Muscle of leg (tissue), 11 donors: ENCODE results near the gene ERC1. TPM values are rescaled to one million over a fixed set of nuclear protein-coding genes. Genes with fewer than 3 reads are reported as not detected.

Experiments
- DNase-seq: peaks from one replicate; pipeline ENCODE4 v3.0.0; 2013
- H3K27ac ChIP-seq: one replicate; pipeline ENCODE4 v1.5.1; 2013; ENCODE audit warnings: mild to moderate bottlenecking, low read length, control low read depth
- H3K27me3 ChIP-seq: one replicate; pipeline ENCODE4 v1.6.1; 2013; ENCODE audit warnings: low read length; ENCODE audit not compliant: control insufficient read depth, insufficient read depth
- H3K36me3 ChIP-seq: one replicate; pipeline ENCODE4 v1.6.1; 2013; ENCODE audit warnings: low read length; ENCODE audit not compliant: control insufficient read depth, insufficient read depth
- H3K4me1 ChIP-seq: one replicate; pipeline ENCODE4 v1.6.1; 2013; ENCODE audit warnings: low read length; ENCODE audit not compliant: control insufficient read depth, insufficient read depth
- H3K4me3 ChIP-seq: one replicate; pipeline ENCODE4 v1.5.1; 2013; ENCODE audit warnings: low read length, control low read depth
- H3K9me3 ChIP-seq: replicated peaks from 2 replicates; pipeline ENCODE4 v1.6.1; 2013; ENCODE audit warnings: low read depth, low read length; ENCODE audit not compliant: control insufficient read depth
- WGBS: methylation state at CpG from one replicate; pipeline ENCODE4 v1.1.5; 2013; ENCODE audit warnings: missing lambda C conversion rate; ENCODE audit not compliant: insufficient coverage; 5-methylcytosine and 5-hydroxymethylcytosine counted together
- polyA plus RNA-seq, 8 donors: library from polyadenylated mRNA; unstranded; fragments of 120-200 nt; gene quantifications; one replicate each; pipeline versions ENCODE4 v1.2.1 to v1.2.3, GENCODE V29; 2013; ENCODE audit warnings: inconsistent platforms in 1 of 8, low replicate concordance in 1 of 8; ENCODE audit not compliant: insufficient read length in 8 of 8, insufficient read depth in 1 of 8
- total RNA-seq: library from RNA; stranded (reverse); fragments of 120-200 nt; gene quantifications from one replicate; pipeline ENCODE4 v1.2.4, GENCODE V29; 2013

ERC1 gene
- total and polyA plus RNA-seq, 9 donors: 15.8 to 32.5 (median 25.1) TPM

DNA sequence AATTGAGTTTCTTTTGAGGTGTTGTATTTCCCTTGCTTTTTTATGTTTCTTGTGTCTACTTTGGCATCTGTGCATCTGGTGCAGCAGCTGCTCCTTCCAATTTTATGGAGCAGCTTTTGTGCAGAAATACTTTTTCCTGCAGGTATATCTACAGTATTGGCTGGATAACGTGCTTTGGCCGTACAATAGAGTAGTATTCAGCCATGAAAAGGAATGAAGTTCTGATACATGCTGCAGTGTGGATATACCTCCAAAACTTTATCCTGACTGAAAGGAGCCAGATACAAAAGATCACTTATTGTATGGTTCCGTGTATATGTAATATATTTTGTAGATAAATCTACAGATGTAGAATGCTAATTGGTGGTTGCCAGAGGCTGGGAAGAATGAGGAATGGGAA lies 74.6 kb downstream of the ERC1 start:
- no CpG with 5 or more reads among the region's 3 CpGs for WGBS
- Histone ChIP-seq H3K36me3 (no peaks in the 10 kb centered on the region), H3K4me3 (no peak overlapping the region), H3K27me3 (no peaks in the 10 kb centered on the region), H3K4me1 (no peaks in the 10 kb centered on the region), H3K27ac (no peak overlapping the region), H3K9me3 (peaks cover 20% of the 10 kb centered on the region)
- DNase-seq: no peak

GRCh38 chr12:1069846-1070245 lies 78.8 kb downstream of the ERC1 start:
- H3K27me3 ChIP-seq: no peaks in the 10 kb centered on the region
- DNase-seq: no peak
- H3K4me1 ChIP-seq: no peaks in the 10 kb centered on the region
- no CpG with 5 or more reads among the region's 2 CpGs for WGBS
- H3K36me3 ChIP-seq: no peaks in the 10 kb centered on the region
- H3K4me3 ChIP-seq: no peak overlapping the region
- no peaks in the 10 kb centered on the region for H3K9me3 ChIP-seq
- no peak overlapping the region for H3K27ac ChIP-seq

- no peak overlapping the region for H3K27ac ChIP-seq
- H3K36me3 ChIP-seq: no peaks in the 10 kb centered on the region
- H3K27me3 ChIP-seq: no peaks in the 10 kb centered on the region
- H3K9me3 ChIP-seq: no peaks in the 10 kb centered on the region
- H3K4me1 ChIP-seq: no peaks in the 10 kb centered on the region
- DNase-seq: no peak
- no peak overlapping the region for H3K4me3 ChIP-seq
- WGBS: no CpG with 5 or more reads among the region's 3 CpGs
These were observed 80.2 kb downstream of the ERC1 start for GRCh38 chr12:1071182-1071581.

DNA sequence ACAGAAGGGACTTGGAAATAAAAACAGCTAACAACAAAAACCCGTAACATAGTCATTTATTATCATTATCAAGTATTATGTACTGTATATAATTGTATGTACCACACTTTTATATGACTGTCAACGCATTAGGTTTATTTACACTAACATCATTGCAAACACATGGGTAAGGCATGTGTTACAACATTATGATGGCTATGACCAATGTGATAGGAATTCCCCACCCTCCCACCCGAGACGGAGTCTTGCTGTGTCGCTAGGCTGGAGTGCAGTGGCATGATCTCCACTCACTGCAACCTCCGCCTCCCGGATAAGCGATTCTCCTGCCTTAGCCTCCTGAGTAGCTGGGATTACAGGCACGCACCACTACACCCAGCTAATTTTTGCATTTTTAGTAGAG lies 82.6 kb downstream of the ERC1 start:
- Histone ChIP-seq H3K27ac (no peak overlapping the region), H3K27me3 (no peaks in the 10 kb centered on the region), H3K36me3 (no peaks in the 10 kb centered on the region), H3K4me3 (no peak overlapping the region), H3K4me1 (no peaks in the 10 kb centered on the region), H3K9me3 (no peaks in the 10 kb centered on the region)
- WGBS: 94% methylated on average over 4 of the region's 9 CpGs
- no peak for DNase-seq

- no peak overlapping the region for H3K27ac ChIP-seq
- no peak for DNase-seq
- no CpG with 5 or more reads among the region's 5 CpGs for WGBS
- no peaks in the 10 kb centered on the region for H3K36me3 ChIP-seq
- H3K4me3 ChIP-seq: no peak overlapping the region
- H3K9me3 ChIP-seq: no peaks in the 10 kb centered on the region
- no peaks in the 10 kb centered on the region for H3K27me3 ChIP-seq
- H3K4me1 ChIP-seq: no peaks in the 10 kb centered on the region
These were observed 86.2 kb downstream of the ERC1 start for GRCh38 chr12:1077036-1077803.

- H3K4me1 ChIP-seq: peaks cover under 1% of the 10 kb centered on the region
- no peak for DNase-seq
- no peaks in the 10 kb centered on the region for H3K27me3 ChIP-seq
- H3K27ac ChIP-seq: no peak overlapping the region
- no peaks in the 10 kb centered on the region for H3K36me3 ChIP-seq
- H3K9me3 ChIP-seq: no peaks in the 10 kb centered on the region
- H3K4me3 ChIP-seq: no peak overlapping the region
- WGBS: no CpG with 5 or more reads among the region's 3 CpGs
These were observed 87.0 kb downstream of the ERC1 start for GRCh38 chr12:1078002-1078401.

DNA sequence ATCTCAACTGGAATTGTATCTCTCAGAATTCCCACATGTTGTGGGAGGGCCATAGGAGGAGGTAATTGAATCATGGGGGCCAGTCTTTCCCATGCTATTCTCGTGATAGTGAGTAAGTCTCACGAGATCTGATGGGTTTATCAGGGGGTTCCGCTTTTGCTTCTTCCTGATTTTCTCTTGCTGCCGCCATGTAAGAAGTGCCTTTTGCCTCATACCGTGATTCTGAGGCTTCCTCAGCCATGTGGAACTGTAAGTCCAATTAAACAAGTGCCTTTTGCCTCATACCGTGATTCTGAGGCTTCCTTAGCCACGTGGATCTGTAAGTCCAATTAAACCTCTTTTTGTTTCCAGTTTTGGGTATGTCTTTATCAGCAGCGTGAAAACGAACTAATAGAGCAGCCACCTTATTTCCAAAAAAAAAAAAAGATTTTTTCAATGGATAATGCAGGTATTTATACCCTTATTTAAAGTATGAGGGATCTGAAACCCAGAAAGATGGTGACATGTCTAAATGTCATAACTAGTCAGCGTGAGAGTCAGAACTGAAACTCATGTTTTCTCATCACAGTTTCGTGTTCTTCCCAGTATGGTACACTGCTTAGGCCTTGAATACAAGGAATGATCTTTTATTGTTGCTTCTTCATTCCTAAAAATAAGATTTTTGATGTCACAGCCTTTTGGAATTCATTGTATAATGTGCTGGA lies 89.6 kb downstream of the ERC1 start:
- Histone ChIP-seq H3K27ac (no peak overlapping the region), H3K9me3 (no peaks in the 10 kb centered on the region), H3K4me3 (no peak overlapping the region), H3K36me3 (no peaks in the 10 kb centered on the region), H3K27me3 (no peaks in the 10 kb centered on the region), H3K4me1 (peaks cover 5% of the 10 kb centered on the region)
- no peak for DNase-seq
- 85% methylated on average over 5 of the region's 11 CpGs for WGBS

- H3K36me3 ChIP-seq: no peaks in the 10 kb centered on the region
- H3K4me1 ChIP-seq: peaks cover 5% of the 10 kb centered on the region
- no peak overlapping the region for H3K4me3 ChIP-seq
- 37% methylated on average over 10 of the region's 12 CpGs for WGBS
- H3K27ac ChIP-seq: peak overlapping the region; percentile 20
- no peaks in the 10 kb centered on the region for H3K27me3 ChIP-seq
- no peaks in the 10 kb centered on the region for H3K9me3 ChIP-seq
- peak; percentile 6 for DNase-seq
These were observed 92.3 kb downstream of the ERC1 start for GRCh38 chr12:1083151-1083888.

GRCh38 chr12:1083889-1084262 lies 92.9 kb downstream of the ERC1 start:
- no peaks in the 10 kb centered on the region for H3K36me3 ChIP-seq
- peaks cover 5% of the 10 kb centered on the region for H3K4me1 ChIP-seq
- peak overlapping the region; percentile 20 for H3K27ac ChIP-seq
- no peaks in the 10 kb centered on the region for H3K27me3 ChIP-seq
- WGBS: no CpG with 5 or more reads among the region's 3 CpGs
- no peaks in the 10 kb centered on the region for H3K9me3 ChIP-seq
- DNase-seq: peak; percentile 56
- H3K4me3 ChIP-seq: no peak overlapping the region

GRCh38 chr12:1091350-1091749 lies 100.3 kb downstream of the ERC1 start:
- 40% methylated on average over 1 of the region's 4 CpGs for WGBS
- Histone ChIP-seq H3K27ac (no peak overlapping the region), H3K36me3 (no peaks in the 10 kb centered on the region), H3K27me3 (no peaks in the 10 kb centered on the region), H3K9me3 (no peaks in the 10 kb centered on the region), H3K4me3 (no peak overlapping the region), H3K4me1 (no peaks in the 10 kb centered on the region)
- DNase-seq: no peak
